ENCODE measurements around the gene SLC25A2. TPM values are rescaled to one million over a fixed set of nuclear protein-coding genes. Genes with fewer than 3 reads are reported as not detected.
A peak's percentile ranks its signal among the peaks of the same experiment; 100 is the strongest.
"Not testable (repeated sequence)": the region's sequence is repeated elsewhere in the genome, so short reads cannot be mapped to it uniquely, and the experiment has no call there.

The SLC25A2 gene
- 1 to 10 TPM in 1 of 3 donors, under 1 TPM in 2; 0.64 to 2.0 (median 0.98) TPM for total RNA-seq

DNA sequence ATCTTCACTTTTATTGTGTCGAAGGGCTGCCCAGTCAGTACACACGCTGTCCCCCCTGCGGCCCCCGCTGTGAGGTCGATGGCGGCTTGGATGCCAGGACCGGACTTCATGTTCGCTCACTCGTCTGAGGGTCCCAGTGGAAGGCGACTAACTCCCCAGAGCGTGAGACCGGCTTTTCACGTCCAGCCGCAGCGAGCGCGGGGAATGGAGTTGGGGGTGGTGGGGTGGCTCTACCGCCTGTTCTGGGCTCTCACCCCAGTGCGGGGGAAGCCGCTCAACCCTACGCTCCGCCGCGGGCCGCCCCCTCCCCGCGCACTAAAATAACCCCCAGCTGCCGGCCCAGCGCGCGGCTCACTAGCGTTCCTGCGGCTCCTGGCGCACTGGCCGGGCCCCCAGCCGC lies at the start of gene SLC25A2:
Gene SLC25A2 (minus strand): TSS at position 294 of the 400 bp plus-strand sequence. CDS start 184 bp downstream, at position 110.
- Histone ChIP-seq H3K36me3 (no peaks in the 10 kb centered on the region), H3K27ac (no peak within 1 kb of the TSS), H3K4me1 (no peaks in the 10 kb centered on the region), H3K4me3 (no peak within 1 kb of the TSS), H3K9me3 (peaks cover 96 to 100% of the 10 kb centered on the region in 2 donors), H3K27me3 (no peaks in the 10 kb centered on the region)
- intact Hi-C loops (cut with DNase I; ENCODE audit: low total_unique reads): no loop called here
- TF ChIP-seq POLR2AphosphoS5 (IDR thresholded peaks at IDR 0.05) (no peak), POLR2A (IDR thresholded peaks at IDR 0.05) (no peak)
- TF ChIP-seq, protein P1, sequence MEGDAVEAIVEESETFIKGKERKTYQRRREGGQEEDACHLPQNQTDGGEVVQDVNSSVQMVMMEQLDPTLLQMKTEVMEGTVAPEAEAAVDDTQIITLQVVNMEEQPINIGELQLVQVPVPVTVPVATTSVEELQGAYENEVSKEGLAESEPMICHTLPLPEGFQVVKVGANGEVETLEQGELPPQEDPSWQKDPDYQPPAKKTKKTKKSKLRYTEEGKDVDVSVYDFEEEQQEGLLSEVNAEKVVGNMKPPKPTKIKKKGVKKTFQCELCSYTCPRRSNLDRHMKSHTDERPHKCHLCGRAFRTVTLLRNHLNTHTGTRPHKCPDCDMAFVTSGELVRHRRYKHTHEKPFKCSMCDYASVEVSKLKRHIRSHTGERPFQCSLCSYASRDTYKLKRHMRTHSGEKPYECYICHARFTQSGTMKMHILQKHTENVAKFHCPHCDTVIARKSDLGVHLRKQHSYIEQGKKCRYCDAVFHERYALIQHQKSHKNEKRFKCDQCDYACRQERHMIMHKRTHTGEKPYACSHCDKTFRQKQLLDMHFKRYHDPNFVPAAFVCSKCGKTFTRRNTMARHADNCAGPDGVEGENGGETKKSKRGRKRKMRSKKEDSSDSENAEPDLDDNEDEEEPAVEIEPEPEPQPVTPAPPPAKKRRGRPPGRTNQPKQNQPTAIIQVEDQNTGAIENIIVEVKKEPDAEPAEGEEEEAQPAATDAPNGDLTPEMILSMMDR (IDR thresholded peaks at IDR 0.05): no peak
- no peak for DNase-seq (ENCODE audit: low spot score in 2 of 2)

DNA sequence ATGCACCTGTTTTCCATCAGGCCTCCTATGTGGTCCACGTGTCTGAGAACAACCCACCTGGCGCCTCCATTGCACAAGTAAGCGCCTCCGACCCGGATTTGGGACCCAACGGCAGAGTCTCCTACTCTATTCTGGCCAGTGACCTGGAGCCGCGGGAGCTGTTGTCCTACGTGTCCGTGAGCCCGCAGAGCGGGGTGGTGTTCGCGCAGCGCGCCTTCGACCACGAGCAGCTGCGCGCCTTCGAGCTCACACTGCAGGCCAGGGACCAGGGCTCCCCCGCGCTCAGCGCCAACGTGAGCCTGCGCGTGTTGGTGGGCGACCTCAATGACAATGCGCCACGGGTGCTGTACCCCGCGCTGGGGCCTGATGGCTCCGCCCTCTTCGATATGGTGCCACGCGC lies 47.7 kb upstream of the SLC25A2 start:
- no peaks in the 10 kb centered on the region for H3K4me1 ChIP-seq
- TF ChIP-seq, protein P1 (IDR thresholded peaks at IDR 0.05): no peak
- no peak for TF ChIP-seq POLR2A (IDR thresholded peaks at IDR 0.05)
- TF ChIP-seq POLR2AphosphoS5 (IDR thresholded peaks at IDR 0.05): no peak
- intact Hi-C loops (cut with DNase I; ENCODE audit: low total_unique reads): no loop called here
- no peak for DNase-seq (ENCODE audit: low spot score in 2 of 2)
- H3K27ac ChIP-seq: no peak overlapping the region
- H3K4me3 ChIP-seq: peak overlapping the region in 1 of 3 donors; percentile 6
- peaks cover 0 to 3% of the 10 kb centered on the region in 2 donors for H3K27me3 ChIP-seq
- H3K9me3 ChIP-seq: peaks cover 63 to 91% of the 10 kb centered on the region in 2 donors
- H3K36me3 ChIP-seq: no peaks in the 10 kb centered on the region

DNA sequence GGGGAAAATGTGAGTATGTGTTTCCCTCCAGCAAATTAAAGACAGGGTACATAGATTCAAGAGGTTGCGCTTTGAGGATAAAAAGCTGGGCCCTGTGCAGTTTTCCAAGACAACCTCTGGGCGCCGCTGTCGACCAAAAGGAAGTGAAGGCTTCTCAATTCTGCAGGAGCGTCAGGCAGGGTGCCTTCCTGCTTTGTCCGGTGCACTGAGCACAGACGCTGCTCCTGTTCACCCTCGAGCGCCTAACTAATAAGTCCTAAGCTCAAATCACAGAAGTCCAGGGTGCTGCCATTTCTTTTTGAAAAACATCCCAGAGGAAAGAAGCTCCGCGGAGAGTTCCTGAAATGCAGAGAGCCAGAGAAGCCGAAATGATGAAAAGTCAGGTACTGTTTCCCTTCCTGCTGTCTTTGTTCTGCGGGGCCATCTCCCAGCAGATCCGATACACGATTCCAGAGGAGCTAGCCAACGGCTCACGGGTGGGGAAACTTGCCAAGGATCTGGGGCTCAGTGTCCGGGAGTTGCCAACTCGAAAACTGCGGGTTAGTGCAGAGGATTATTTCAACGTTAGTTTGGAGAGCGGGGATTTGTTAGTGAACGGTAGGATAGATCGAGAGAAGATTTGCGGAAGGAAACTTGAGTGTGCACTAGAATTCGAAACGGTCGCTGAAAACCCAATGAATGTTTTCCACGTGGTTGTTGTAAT lies 46.2 kb upstream of the SLC25A2 start, which contains the start of gene PCDHGB1:
Gene PCDHGB1 (plus strand): TSS at position 183 of the 703 bp plus-strand sequence. CDS start 162 bp downstream, at position 345.
- Histone ChIP-seq H3K27ac (no peak within 1 kb of the TSS), H3K4me1 (no peaks in the 10 kb centered on the region), H3K4me3 (peak within 1 kb of the TSS in 1 of 3 donors; percentile 45), H3K9me3 (peaks cover 63 to 89% of the 10 kb centered on the region in 2 donors), H3K27me3 (peaks cover 0 to 3% of the 10 kb centered on the region in 2 donors), H3K36me3 (no peaks in the 10 kb centered on the region)
- no peak for DNase-seq (ENCODE audit: low spot score in 2 of 2)
- no peak for TF ChIP-seq POLR2A (IDR thresholded peaks at IDR 0.05)
- TF ChIP-seq, protein P1 (IDR thresholded peaks at IDR 0.05): peak in 1 of 3 donors; percentile 35
- intact Hi-C loops (cut with DNase I; ENCODE audit: low total_unique reads): loop anchor here (2.0 kb wide), 1 partner anchor 29 kb away; no protein-coding TSS in a partner anchor

DNA sequence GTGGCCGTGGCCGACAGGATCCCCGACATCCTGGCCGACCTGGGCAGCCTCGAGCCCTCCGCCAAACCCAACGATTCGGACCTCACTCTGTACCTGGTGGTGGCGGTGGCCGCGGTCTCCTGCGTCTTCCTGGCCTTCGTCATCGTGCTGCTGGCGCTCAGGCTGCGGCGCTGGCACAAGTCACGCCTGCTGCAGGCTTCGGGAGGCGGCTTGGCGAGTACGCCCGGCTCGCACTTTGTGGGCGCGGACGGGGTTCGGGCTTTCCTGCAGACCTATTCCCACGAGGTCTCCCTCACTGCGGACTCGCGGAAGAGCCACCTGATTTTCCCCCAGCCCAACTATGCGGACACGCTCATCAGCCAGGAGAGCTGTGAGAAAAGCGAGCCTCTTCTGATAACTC lies 42.2 kb upstream of the SLC25A2 start:
- H3K27ac ChIP-seq; H3K4me3 ChIP-seq; DNase-seq (ENCODE audit: low spot score in 2 of 2); intact Hi-C loops (cut with DNase I; ENCODE audit: low total_unique reads); H3K4me1 ChIP-seq; H3K36me3 ChIP-seq; H3K27me3 ChIP-seq: not testable (repeated sequence)
- H3K9me3 ChIP-seq: peaks cover 71 to 93% of the 10 kb centered on the region in 2 donors

DNA sequence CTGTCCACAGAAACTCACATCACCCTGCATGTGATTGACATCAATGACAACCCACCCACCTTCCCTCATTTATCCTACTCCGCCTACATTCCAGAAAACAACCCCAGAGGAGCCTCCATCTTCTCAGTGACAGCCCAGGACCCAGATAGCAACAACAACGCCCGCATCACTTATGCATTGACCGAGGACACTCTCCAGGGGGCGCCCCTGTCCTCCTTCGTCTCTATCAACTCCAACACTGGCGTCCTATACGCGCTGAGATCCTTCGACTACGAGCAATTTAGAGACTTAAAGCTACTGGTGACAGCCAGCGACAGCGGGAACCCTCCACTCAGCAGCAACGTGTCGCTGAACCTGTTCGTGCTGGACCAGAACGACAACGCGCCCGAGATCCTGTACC lies 41.5 kb upstream of the SLC25A2 start:
- Histone ChIP-seq H3K4me3 (peak overlapping the region in 1 of 3 donors; percentile 17), H3K9me3 (peaks cover 71 to 93% of the 10 kb centered on the region in 2 donors), H3K4me1 (no peaks in the 10 kb centered on the region), H3K36me3 (no peaks in the 10 kb centered on the region), H3K27ac (no peak overlapping the region), H3K27me3 (no peaks in the 10 kb centered on the region)
- no peak for DNase-seq (ENCODE audit: low spot score in 2 of 2)
- intact Hi-C loops (cut with DNase I; ENCODE audit: low total_unique reads): no loop called here
- TF ChIP-seq POLR2AphosphoS5 (IDR thresholded peaks at IDR 0.05): no peak
- TF ChIP-seq, protein P1 (IDR thresholded peaks at IDR 0.05): no peak
- no peak for TF ChIP-seq POLR2A (IDR thresholded peaks at IDR 0.05)
